Dendritic cell treated with granulocyte-macrophage colony-stimulating factor and Interleukin-4, amounts not matched to agents 40 ng/mL and 50 ng/mL, for 4 days (primary cell): Measurements from ENCODE around the gene RAB28.
A peak's percentile ranks its signal among the peaks of the same experiment; 100 is the strongest.

Source experiments
- H3K27ac Mint-ChIP-seq: one replicate; pipeline ENCODE4 v1.8.0; 2022; ENCODE audit warnings: mild to moderate bottlenecking, mixed read lengths
- H3K27me3 Mint-ChIP-seq: one replicate; pipeline ENCODE4 v1.8.0; 2022; ENCODE audit warnings: mild to moderate bottlenecking, mixed read lengths
- H3K36me3 Mint-ChIP-seq: one replicate; pipeline ENCODE4 v1.8.0; 2022; ENCODE audit warnings: low read depth, mixed read lengths
- H3K4me1 Mint-ChIP-seq: one replicate; pipeline ENCODE4 v1.8.0; 2022; ENCODE audit warnings: low read depth, mixed read lengths
- H3K4me3 Mint-ChIP-seq: one replicate; pipeline ENCODE4 v1.8.0; 2022; ENCODE audit warnings: mild to moderate bottlenecking, moderate library complexity, mixed read lengths
- H3K9me3 Mint-ChIP-seq: one replicate; pipeline ENCODE4 v1.8.0; 2022; ENCODE audit warnings: mixed read lengths
- intact Hi-C: fragments of 100-400 bp; cut with micrococcal nuclease; formaldehyde crosslinking; loops from one replicate; pipeline ENCODE4 v1.15.0; 2022

The RAB28 gene

GRCh38 chr4:13454786-13455185, 29.4 kb downstream of the RAB28 start:
- Mint-ChIP-seq H3K4me3 (no peak overlapping the region), H3K27me3 (no peaks in the 10 kb centered on the region), H3K4me1 (no peaks in the 10 kb centered on the region), H3K9me3 (peaks cover 15% of the 10 kb centered on the region), H3K36me3 (peaks cover 33% of the 10 kb centered on the region), H3K27ac (no peak overlapping the region)
- intact Hi-C loops = no loop called here

- H3K9me3 Mint-ChIP-seq = peaks cover 15% of the 10 kb centered on the region
- no peak overlapping the region for H3K27ac Mint-ChIP-seq
- peaks cover 19% of the 10 kb centered on the region for H3K36me3 Mint-ChIP-seq
- intact Hi-C loops = no loop called here
- no peaks in the 10 kb centered on the region for H3K27me3 Mint-ChIP-seq
- H3K4me1 Mint-ChIP-seq = no peaks in the 10 kb centered on the region
- H3K4me3 Mint-ChIP-seq = no peak overlapping the region
Measured at GRCh38 chr4:13452927-13453579, 31.1 kb downstream of the RAB28 start.

DNA sequence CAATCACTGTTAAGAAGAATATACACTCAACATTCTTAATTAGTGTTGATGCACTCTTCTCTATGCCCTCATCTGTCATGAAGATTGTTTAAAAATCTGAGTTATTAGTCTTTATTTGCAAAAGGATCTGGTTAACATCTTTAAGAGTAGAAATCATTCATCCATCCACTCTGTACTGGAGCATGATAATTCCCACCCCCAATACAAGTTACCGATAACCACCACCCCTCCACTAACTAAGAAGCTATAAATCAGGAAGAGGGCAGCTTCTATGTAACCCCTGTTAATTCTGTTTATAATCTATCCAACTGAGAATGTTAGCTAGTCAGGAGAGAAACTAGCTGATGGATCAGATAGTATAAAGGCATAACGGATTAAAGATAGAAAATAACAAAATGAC, 34.5 kb downstream of the RAB28 start:
- Mint-ChIP-seq H3K27ac (no peak overlapping the region), H3K36me3 (peaks cover 24% of the 10 kb centered on the region), H3K27me3 (no peaks in the 10 kb centered on the region), H3K4me1 (no peaks in the 10 kb centered on the region), H3K4me3 (no peak overlapping the region), H3K9me3 (peaks cover 38% of the 10 kb centered on the region)
- intact Hi-C loops = no loop called here

DNA sequence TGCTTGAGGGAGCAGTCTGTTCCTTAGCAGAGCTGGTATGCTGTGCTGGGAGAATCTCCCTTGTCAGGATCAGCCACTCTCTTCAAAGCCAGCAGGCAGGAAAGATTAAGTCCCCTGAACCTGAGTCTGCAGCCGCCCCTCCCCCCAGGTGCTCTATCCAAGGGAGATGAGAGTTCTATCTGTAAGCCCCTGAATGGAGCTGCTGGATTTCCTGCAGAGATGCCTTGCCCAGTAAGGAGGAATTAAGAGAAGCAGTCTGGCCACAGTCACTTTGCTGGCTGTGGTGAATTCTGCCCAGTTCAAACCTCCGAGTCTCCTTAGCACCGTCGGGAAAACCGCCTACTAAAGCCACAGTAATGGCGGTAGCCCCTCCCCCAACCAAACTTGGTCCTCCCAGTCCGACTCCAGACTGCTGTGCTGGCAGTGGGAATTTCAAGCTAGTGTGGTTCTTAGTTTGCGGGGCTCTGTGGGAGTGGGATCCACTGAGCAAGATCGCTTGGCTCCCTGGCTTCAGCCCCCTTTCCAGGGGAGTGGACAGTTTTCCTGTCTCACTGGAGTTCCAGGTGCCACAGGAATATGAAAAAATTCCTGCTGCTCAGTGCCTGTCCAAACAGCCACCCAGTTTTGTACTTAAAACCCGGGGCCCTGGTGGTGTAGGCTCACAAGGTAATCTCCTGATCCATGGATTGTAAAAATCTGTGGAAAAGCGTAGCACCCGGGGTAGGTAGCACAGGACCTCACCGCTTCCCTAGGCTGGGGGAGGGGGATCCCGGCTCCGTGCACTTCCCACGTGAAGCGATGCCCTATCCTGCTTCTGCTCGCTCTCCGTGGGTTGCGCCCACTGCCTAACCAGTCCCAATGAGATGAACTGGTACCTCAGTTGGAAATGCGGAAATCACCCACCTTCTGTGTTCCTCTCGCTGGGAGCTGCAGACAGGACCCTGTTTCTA, 38.0 kb downstream of the RAB28 start:
- H3K27me3 Mint-ChIP-seq = no peaks in the 10 kb centered on the region
- peaks cover 27% of the 10 kb centered on the region for H3K9me3 Mint-ChIP-seq
- intact Hi-C loops = no loop called here
- H3K36me3 Mint-ChIP-seq = peaks cover 19% of the 10 kb centered on the region
- H3K4me1 Mint-ChIP-seq = no peaks in the 10 kb centered on the region
- no peak overlapping the region for H3K4me3 Mint-ChIP-seq
- no peak overlapping the region for H3K27ac Mint-ChIP-seq

DNA sequence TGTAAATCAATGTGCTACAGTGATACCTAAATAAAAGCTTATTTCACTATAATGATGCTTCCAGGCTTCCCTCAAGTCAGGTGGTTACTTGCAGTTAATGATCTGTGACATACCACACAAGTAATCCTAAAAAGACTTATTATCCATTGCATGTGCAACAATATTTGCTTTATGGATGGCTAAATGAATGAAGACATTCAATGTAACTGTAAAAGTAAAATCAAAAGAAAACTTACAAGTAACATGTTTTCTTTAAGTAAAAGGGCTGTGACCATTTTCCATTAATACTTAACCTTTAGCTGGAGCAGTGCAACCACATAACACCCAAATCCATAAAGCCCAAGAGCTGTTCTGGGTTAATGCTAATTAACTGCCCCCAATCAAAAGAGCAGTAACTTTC, 42.6 kb downstream of the RAB28 start:
- intact Hi-C loops = no loop called here
- no peak overlapping the region for H3K27ac Mint-ChIP-seq
- H3K4me1 Mint-ChIP-seq = no peaks in the 10 kb centered on the region
- peaks cover 17% of the 10 kb centered on the region for H3K36me3 Mint-ChIP-seq
- H3K9me3 Mint-ChIP-seq = peaks cover 35% of the 10 kb centered on the region
- no peaks in the 10 kb centered on the region for H3K27me3 Mint-ChIP-seq
- no peak overlapping the region for H3K4me3 Mint-ChIP-seq

- peaks cover 6% of the 10 kb centered on the region for H3K36me3 Mint-ChIP-seq
- no peak overlapping the region for H3K4me3 Mint-ChIP-seq
- no peak overlapping the region for H3K27ac Mint-ChIP-seq
- H3K27me3 Mint-ChIP-seq = no peaks in the 10 kb centered on the region
- peaks cover 41% of the 10 kb centered on the region for H3K9me3 Mint-ChIP-seq
- H3K4me1 Mint-ChIP-seq = peaks cover 5% of the 10 kb centered on the region
- intact Hi-C loops = no loop called here
Measured at GRCh38 chr4:13436962-13437361, 47.2 kb downstream of the RAB28 start.

GRCh38 chr4:13432453-13432852, 51.7 kb downstream of the RAB28 start:
- no peaks in the 10 kb centered on the region for H3K27me3 Mint-ChIP-seq
- no peak overlapping the region for H3K4me3 Mint-ChIP-seq
- peaks cover 10% of the 10 kb centered on the region for H3K36me3 Mint-ChIP-seq
- H3K9me3 Mint-ChIP-seq = peaks cover 33% of the 10 kb centered on the region
- H3K27ac Mint-ChIP-seq = no peak overlapping the region
- intact Hi-C loops = no loop called here
- peaks cover 11% of the 10 kb centered on the region for H3K4me1 Mint-ChIP-seq

DNA sequence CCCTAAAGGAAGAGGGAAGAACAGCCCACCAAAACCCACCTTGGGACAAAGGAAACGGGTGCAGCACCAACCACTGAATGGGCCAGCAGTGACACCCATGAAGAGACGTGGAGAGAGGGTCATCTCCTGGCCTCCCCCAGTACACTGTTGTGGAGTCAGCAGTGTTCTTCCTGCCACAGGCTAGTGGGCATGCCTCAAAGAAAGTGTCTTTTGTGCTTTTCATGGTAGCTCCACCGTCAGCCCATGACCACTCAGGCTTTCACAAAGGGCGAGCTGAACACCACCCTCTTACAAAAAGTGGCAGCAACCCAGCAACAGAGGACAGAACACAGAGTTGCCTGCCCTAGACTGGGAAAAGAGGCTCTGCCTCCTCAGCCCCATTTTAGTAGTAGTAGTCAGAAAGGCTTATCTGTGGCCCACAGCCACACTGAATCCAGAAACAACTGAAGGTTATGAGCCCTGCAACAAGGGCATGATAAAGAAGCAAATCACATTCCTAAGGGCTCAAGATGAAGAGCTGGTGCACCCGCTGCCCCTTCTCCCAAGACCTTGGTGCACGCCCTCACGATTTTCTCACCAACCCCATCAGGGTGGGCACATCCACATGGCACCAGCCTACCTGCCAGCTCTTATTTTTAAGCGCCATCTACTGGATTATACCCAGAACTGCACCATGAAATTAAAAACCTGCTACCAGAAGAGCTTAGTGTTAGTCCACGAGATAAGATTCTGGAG, 53.1 kb downstream of the RAB28 start:
- H3K4me1 Mint-ChIP-seq = peaks cover 11% of the 10 kb centered on the region
- H3K9me3 Mint-ChIP-seq = peaks cover 19% of the 10 kb centered on the region
- no peak overlapping the region for H3K27ac Mint-ChIP-seq

GRCh38 chr4:13427599-13428325, 56.4 kb downstream of the RAB28 start:
- no peak overlapping the region for H3K27ac Mint-ChIP-seq
- no peaks in the 10 kb centered on the region for H3K27me3 Mint-ChIP-seq
- H3K9me3 Mint-ChIP-seq = no peaks in the 10 kb centered on the region
- peaks cover 33% of the 10 kb centered on the region for H3K36me3 Mint-ChIP-seq
- no peak overlapping the region for H3K4me3 Mint-ChIP-seq
- intact Hi-C loops = no loop called here
- peaks cover 6% of the 10 kb centered on the region for H3K4me1 Mint-ChIP-seq

More for the DNA sequence above, 53.1 kb downstream of the RAB28 start:
- H3K27me3 Mint-ChIP-seq = no peaks in the 10 kb centered on the region
- no peak overlapping the region for H3K4me3 Mint-ChIP-seq
- H3K36me3 Mint-ChIP-seq = peaks cover 13% of the 10 kb centered on the region
- intact Hi-C loops = no loop called here

- H3K9me3 Mint-ChIP-seq = peaks cover 33% of the 10 kb centered on the region
- peaks cover 42% of the 10 kb centered on the region for H3K36me3 Mint-ChIP-seq
- intact Hi-C loops = no loop called here
- peaks cover 12% of the 10 kb centered on the region for H3K4me1 Mint-ChIP-seq
- no peak overlapping the region for H3K4me3 Mint-ChIP-seq
- no peaks in the 10 kb centered on the region for H3K27me3 Mint-ChIP-seq
- H3K27ac Mint-ChIP-seq = no peak overlapping the region
Measured at GRCh38 chr4:13415068-13415785, 68.9 kb downstream of the RAB28 start.

DNA sequence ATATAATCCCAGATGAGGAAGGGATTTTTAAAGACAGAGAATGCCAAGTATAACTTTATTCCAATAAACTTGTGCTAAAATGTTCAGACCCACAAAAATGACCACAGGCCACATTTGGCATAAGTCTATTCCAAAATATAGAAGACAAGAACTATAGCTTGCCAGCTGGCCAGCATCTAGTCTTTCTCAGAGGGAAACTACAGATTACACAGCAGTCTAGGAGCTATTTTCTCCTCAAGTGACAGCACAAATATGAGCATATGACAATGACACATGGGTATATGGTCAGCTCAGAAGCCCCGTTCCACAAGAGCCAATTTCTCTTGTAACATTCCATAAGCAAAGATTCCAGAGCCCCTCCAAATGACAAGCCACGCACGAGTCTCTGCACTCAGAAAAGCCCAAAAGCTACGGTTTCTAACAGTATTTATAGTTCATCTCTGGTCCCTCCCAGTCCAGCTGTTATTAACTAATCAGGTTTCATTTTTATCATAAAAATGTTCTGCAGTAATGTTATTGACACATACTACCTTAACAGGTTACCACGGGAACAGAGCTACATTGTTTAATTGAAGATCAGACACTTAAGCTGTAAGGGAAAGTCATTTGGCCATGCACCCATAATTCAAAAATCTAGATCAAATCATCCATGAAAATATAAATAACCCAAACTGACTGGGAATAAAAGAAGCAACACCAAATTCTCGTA, 70.3 kb downstream of the RAB28 start:
- Mint-ChIP-seq H3K36me3 (peaks cover 38% of the 10 kb centered on the region), H3K4me1 (peaks cover 12% of the 10 kb centered on the region), H3K27me3 (no peaks in the 10 kb centered on the region), H3K9me3 (peaks cover 30% of the 10 kb centered on the region), H3K27ac (no peak overlapping the region), H3K4me3 (no peak overlapping the region)
- intact Hi-C loops = no loop called here

GRCh38 chr4:13411942-13412341, 72.2 kb downstream of the RAB28 start:
- Mint-ChIP-seq H3K9me3 (peaks cover 24% of the 10 kb centered on the region), H3K36me3 (peaks cover 21% of the 10 kb centered on the region), H3K4me3 (no peak overlapping the region), H3K27ac (peak overlapping the region; percentile 13), H3K4me1 (peaks cover 12% of the 10 kb centered on the region), H3K27me3 (no peaks in the 10 kb centered on the region)
- intact Hi-C loops = no loop called here
